ENCODE measurements around the gene MAVS. TPM values are rescaled to one million over a fixed set of nuclear protein-coding genes. Genes with fewer than 3 reads are reported as not detected.

The MAVS gene
- polyA plus RNA-seq, 1 experiment = 17.4 TPM

DNA sequence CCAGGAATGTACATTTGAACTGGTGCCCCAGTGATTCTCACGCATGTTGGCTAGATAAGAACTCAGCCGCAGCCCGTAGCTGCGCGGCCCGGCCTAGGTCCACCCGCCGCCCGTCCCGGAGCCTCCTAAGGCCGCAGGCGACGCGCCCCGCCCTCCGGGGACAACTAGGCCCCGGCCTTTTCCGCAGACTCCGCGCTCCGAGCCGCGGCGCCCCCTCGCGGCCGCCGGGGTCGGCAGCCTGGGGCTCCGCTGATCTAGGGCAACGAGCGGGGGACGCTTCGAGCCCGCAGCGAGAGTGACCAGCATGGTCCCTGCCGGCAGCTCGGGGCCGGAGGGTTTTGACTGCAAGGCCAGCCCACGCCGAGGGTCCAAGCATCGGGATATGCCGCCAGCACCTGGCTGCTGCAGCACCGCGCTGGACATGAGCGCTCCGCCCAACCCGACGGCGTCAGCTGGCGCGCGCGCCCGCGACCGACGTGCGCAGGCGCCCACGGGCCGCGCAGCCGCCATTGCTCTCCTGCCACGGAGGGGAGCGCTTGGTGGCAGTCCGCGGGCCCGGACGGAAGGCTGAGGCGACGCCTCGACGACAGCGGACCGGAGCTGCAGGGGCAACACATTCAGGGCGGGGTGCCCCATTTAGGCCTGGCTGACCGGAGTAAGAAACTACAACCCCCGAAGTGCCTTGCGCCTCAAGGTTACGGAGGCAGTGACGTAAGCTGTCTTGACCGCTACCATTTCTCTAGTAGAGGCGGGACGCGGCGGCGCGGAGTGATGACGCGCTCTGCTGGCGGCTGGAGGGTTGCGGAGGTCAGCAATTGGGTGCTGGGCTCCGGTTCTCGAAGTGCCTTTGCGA is 26.4 kb upstream of the MAVS start, which contains the start of gene AP5S1:
AP5S1 (plus strand) TSS at position 500 of the 853 bp plus-strand sequence. CDS start 1,571 bp downstream, outside the sequence.
- DNase-seq (ENCODE audit: low read depth) = peak; percentile 64
- Histone ChIP-seq H3K4me3 (ENCODE audit: low read depth, low read length) (peak within 1 kb of the TSS; percentile 54), H3K36me3 (ENCODE audit: control insufficient read depth, insufficient read depth, low read length) (peaks cover 11% of the 10 kb centered on the region), H3K27me3 (ENCODE audit: control insufficient read depth, insufficient read depth, low read length) (no peaks in the 10 kb centered on the region)
- peak; percentile 66 for TF ChIP-seq CTCF (IDR thresholded peaks at IDR 0.05; ENCODE audit: insufficient read depth, low read depth, low read length)
- ChIA-PET CTCF (interaction anchor here (0.6 to 11.8 kb wide), 28 partner anchors 13 to 265 kb away, joined by 3 to 248 read pairs (median 4); partner anchors contain the start of genes ADISSP, CDC25B, CENPB and SPEF1), POLR2A (interaction anchor here (1.2 to 1.3 kb wide), 2 partner anchors 33 to 39 kb away, joined by 4 to 5 read pairs; partner anchors contain the start of genes CENPB and SPEF1)

DNA sequence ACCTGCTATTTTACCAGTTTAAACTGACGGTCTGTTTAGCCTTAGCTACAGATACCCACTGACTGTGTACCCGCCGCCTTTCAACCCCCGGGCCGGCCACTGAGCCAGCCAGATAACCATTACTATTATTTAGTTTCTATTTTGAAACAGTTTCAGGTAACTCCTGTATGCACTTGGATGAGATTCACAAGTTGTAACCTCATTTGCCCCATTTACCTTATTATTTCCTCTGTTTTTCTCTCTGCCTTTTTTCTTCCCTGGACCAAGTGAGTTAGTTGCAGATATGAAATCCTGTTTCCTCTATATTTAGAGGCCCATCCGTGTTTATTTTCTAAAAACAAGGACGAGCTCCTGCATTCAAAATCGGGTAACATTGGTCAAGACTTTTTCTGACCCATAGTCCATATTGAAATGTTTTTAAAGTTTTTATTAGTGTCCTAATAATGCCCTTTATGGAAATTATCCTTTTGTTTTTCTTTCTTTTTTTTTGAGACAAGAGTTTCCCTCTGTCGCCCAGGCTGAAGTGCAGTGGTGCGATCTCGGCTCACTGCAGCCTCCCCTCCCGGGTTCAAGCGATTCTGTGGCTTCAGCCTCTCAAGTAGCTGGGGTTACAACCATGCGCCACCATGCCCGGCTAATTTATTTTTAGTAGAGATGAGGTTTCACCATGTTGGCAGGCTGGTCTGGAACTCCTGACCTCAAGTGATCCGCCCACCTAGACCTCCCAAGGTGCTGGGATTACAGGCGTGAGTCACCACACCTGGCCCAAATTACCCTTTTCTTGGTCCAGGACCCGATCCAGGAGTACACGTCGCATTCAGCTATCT is 25.5 kb upstream of the MAVS start:
- TF ChIP-seq CTCF (IDR thresholded peaks at IDR 0.05; ENCODE audit: insufficient read depth, low read depth, low read length) = no peak
- DNase-seq (ENCODE audit: low read depth) = no peak
- ChIA-PET CTCF (interaction anchor here (0.6 to 11.8 kb wide), 24 partner anchors 12 to 264 kb away, joined by 3 to 248 read pairs (median 4); partner anchors contain the start of genes ADISSP, CDC25B, CENPB and SPEF1), POLR2A (interaction anchor here (1.2 to 1.3 kb wide), 2 partner anchors 34 to 40 kb away, joined by 4 to 5 read pairs; partner anchors contain the start of genes CENPB and SPEF1)
- H3K36me3 ChIP-seq (ENCODE audit: control insufficient read depth, insufficient read depth, low read length) = peaks cover 11% of the 10 kb centered on the region
- H3K27me3 ChIP-seq (ENCODE audit: control insufficient read depth, insufficient read depth, low read length) = no peaks in the 10 kb centered on the region
- peak overlapping the region; percentile 54 for H3K4me3 ChIP-seq (ENCODE audit: low read depth, low read length)

- Histone ChIP-seq H3K4me3 (ENCODE audit: low read depth, low read length) (no peak overlapping the region), H3K27me3 (ENCODE audit: control insufficient read depth, insufficient read depth, low read length) (no peaks in the 10 kb centered on the region), H3K36me3 (ENCODE audit: control insufficient read depth, insufficient read depth, low read length) (peaks cover 11% of the 10 kb centered on the region)
- no peak for DNase-seq (ENCODE audit: low read depth)
- TF ChIP-seq CTCF (IDR thresholded peaks at IDR 0.05; ENCODE audit: insufficient read depth, low read depth, low read length) = no peak
- CTCF ChIA-PET = interaction anchor here (2.2 to 11.8 kb wide), 3 partner anchors 27 to 263 kb away, joined by 10 to 248 read pairs (median 28); partner anchors contain the start of genes CDC25B, CENPB and SPEF1
- POLR2A ChIA-PET = interaction anchor here (0.5 kb wide), 1 partner anchor 56 kb away, joined by 5 read pairs; no protein-coding TSS in a partner anchor
These were observed 24.6 kb upstream of the MAVS start for GRCh38 chr20:3821996-3822395.

DNA sequence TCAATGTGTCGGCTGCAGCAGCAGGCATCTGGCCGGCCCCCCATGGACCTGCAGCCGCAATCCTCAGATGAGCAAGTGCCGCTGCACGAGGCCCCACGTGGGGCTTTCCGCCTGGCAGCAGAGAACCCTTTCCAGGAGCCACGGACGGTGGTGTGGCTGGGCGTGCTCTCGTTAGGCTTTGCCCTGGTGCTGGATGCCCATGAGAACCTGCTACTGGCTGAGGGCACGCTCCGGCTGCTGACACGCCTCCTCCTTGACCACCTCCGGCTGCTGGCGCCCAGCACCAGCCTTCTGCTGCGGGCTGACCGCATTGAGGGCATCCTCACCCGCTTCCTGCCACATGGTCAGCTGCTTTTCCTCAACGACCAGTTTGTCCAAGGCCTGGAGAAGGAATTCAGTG is 22.8 kb upstream of the MAVS start:
- ChIA-PET CTCF (interaction anchor here (0.6 kb wide), 1 partner anchor 13 kb away, joined by 3 read pairs; no protein-coding TSS in a partner anchor), POLR2A (no interaction called here)
- Histone ChIP-seq H3K36me3 (ENCODE audit: control insufficient read depth, insufficient read depth, low read length) (peaks cover 11% of the 10 kb centered on the region), H3K4me3 (ENCODE audit: low read depth, low read length) (no peak overlapping the region), H3K27me3 (ENCODE audit: control insufficient read depth, insufficient read depth, low read length) (no peaks in the 10 kb centered on the region)
- no peak for TF ChIP-seq CTCF (IDR thresholded peaks at IDR 0.05; ENCODE audit: insufficient read depth, low read depth, low read length)
- DNase-seq (ENCODE audit: low read depth) = no peak
